Pancreas (tissue), 10 donors: ENCODE measurements around the gene MMS19. TPM values are rescaled to one million over a fixed set of nuclear protein-coding genes. Genes with fewer than 3 reads are reported as not detected.

ENCODE experiments used
- ATAC-seq, 4 donors: fragments of 200-7000 bp; cut with Tn5 transposase; one replicate each; pipeline versions ENCODE4 v1.8.0 to v1.9.1; 2020; ENCODE audit warnings: mild to moderate bottlenecking in 4 of 4, moderate library complexity in 4 of 4
- DNase-seq, 6 donors: peaks; one replicate each; pipeline ENCODE4 v3.0.0-alpha.2; 2020
- FAIRE-seq: peaks from 2 replicates; lab custom pipeline; 2012; peaks lifted over from hg19 to GRCh38; lab: Jason Lieb, UNC
- H3K27ac ChIP-seq, 4 donors: fragments of 200-600 bp; sonication (generic); 1 replicate in 3 of 4; 2 replicates in 1 of 4; pipeline versions ENCODE4 v1.5.0 to v1.8.0; 2020
- H3K27me3 ChIP-seq, 4 donors: fragments of 200-600 bp; one replicate each; pipeline ENCODE4 v1.8.0; 2021
- H3K36me3 ChIP-seq, 3 donors: fragments of 200-600 bp; sonication (generic) in 1 of 3; one replicate each; pipeline versions ENCODE4 v1.5.0 to v1.8.0; 2020 to 2021
- H3K4me1 ChIP-seq, 3 donors: fragments of 200-600 bp; one replicate each; pipeline ENCODE4 v1.8.0; 2021
- H3K4me3 ChIP-seq, 4 donors: fragments of 200-600 bp; sonication (generic) in 2 of 4; one replicate each; pipeline versions ENCODE4 v1.5.0 to v1.8.0; 2020 to 2021
- H3K9me3 ChIP-seq, 4 donors: fragments of 200-600 bp; one replicate each; pipeline ENCODE4 v1.8.0; 2021
- CTCF ChIP-seq, 4 donors: fragments of 200-600 bp; sonication (generic) in 3 of 4; IDR thresholded peaks; one replicate each; pipeline versions ENCODE4 v1.5.0 to v1.8.0; 2021; ENCODE audit warnings: antibody characterized with exemption in 4 of 4
- WGBS, 2 donors: extraction: QIAGEN DNeasy Blood & Tissue Kit; methylation state at CpG; one replicate each; pipeline ENCODE4 v1.1.7; 2013; 5-methylcytosine and 5-hydroxymethylcytosine counted together
- intact Hi-C, 3 donors: fragments of 100-400 bp; cut with DNase I; formaldehyde crosslinking; loops; one replicate each; pipeline versions ENCODE4 v1.11.1 to v1.14.2; 2022
- polyA plus RNA-seq, 2 donors: library from polyadenylated mRNA; stranded (reverse); fragments of 200-250 nt; gene quantifications; one replicate each; pipeline ENCODE4 v1.2.3, GENCODE V29; 2013
- total RNA-seq, 6 donors: library from RNA; stranded (reverse); fragmentation: NEBNext Ultra II Directional in 4 of 6; extraction: Animal tissue kit (Norgen Biotek cat#: 25700) in 4 of 6; gene quantifications; one replicate each; pipeline versions ENCODE4 v1.2.1 to v1.2.4, GENCODE V29; 2021 to 2023
- donor health status: healthy with polysubstance abuse.
- donor health status: DM: no; HTN: no; CAD: no; lungs with moderate emphysema.
- donor health status: DM: no; HTN: no; CAD: no.
- donor health status: control.
- donor health status: control.
- donor health status: Bipolar disorder and iron deficiency.
- donor health status: DM: yes; HTN: yes; CAD: no.
- donor health status: DM: no; HTN: no; CAD: no.
- donor health status: DM: no; HTN: no; CAD: no.
- donor health status: DM: yes; HTN: yes; CAD: no.

The MMS19 gene
- total and polyA plus RNA-seq, 8 donors, result 18.0 to 65.7 (median 24.6) TPM

GRCh38 chr10:97494151-97494550 is 4.1 kb downstream of the MMS19 start:
- 47 to 58% methylated on average over 2 of the region's 2 CpGs for WGBS, 2 donors
- Histone ChIP-seq H3K36me3 (no peaks in the 10 kb centered on the region), H3K4me3 (no peak overlapping the region), H3K27ac (no peak overlapping the region), H3K27me3 (no peaks in the 10 kb centered on the region), H3K4me1 (peaks cover 4 to 28% (median 19%) of the 10 kb centered on the region in 3 donors), H3K9me3 (no peaks in the 10 kb centered on the region)
- no peak for ATAC-seq
- no peak for DNase-seq
- no peak for TF ChIP-seq CTCF (IDR thresholded peaks at IDR 0.05)
- intact Hi-C loops, result no loop called here
- no peak for FAIRE-seq

- DNase-seq (no peak), ATAC-seq (peak in 3 of 4 donors; percentile 22 to 40 (median 26)), FAIRE-seq (no peak)
- H3K4me1 ChIP-seq, result peaks cover 0 to 15% (median 2%) of the 10 kb centered on the region in 3 donors
- no peak overlapping the region for H3K27ac ChIP-seq
- no peaks in the 10 kb centered on the region for H3K27me3 ChIP-seq
- TF ChIP-seq CTCF (IDR thresholded peaks at IDR 0.05), result no peak
- intact Hi-C loops, result no loop called here
- 50 to 64% methylated on average over 2 of the region's 2 CpGs for WGBS, 2 donors
- H3K36me3 ChIP-seq, result no peaks in the 10 kb centered on the region
- no peaks in the 10 kb centered on the region for H3K9me3 ChIP-seq
- H3K4me3 ChIP-seq, result no peak overlapping the region
Measured at GRCh38 chr10:97490592-97490991, 7.6 kb downstream of the MMS19 start.

- H3K9me3 ChIP-seq, result no peaks in the 10 kb centered on the region
- TF ChIP-seq CTCF (IDR thresholded peaks at IDR 0.05), result no peak
- intact Hi-C loops, result no loop called here
- H3K4me1 ChIP-seq, result peaks cover 0 to 2% (median 0%) of the 10 kb centered on the region in 3 donors
- DNase-seq (no peak), FAIRE-seq (no peak), ATAC-seq (no peak)
- 65 to 73% methylated on average over 4 of the region's 4 CpGs for WGBS, 2 donors
- H3K27me3 ChIP-seq, result no peaks in the 10 kb centered on the region
- no peaks in the 10 kb centered on the region for H3K36me3 ChIP-seq
- no peak overlapping the region for H3K27ac ChIP-seq
- H3K4me3 ChIP-seq, result no peak overlapping the region
Measured at GRCh38 chr10:97485647-97486281, 12.5 kb downstream of the MMS19 start.

GRCh38 chr10:97483921-97484320 is 14.3 kb downstream of the MMS19 start:
- Histone ChIP-seq H3K9me3 (no peaks in the 10 kb centered on the region), H3K27ac (no peak overlapping the region), H3K4me1 (no peaks in the 10 kb centered on the region), H3K4me3 (no peak overlapping the region), H3K27me3 (no peaks in the 10 kb centered on the region), H3K36me3 (peaks cover 0 to 3% (median 0%) of the 10 kb centered on the region in 3 donors)
- intact Hi-C loops, result no loop called here
- no peak for TF ChIP-seq CTCF (IDR thresholded peaks at IDR 0.05)
- ATAC-seq, result no peak
- 97 to 100% methylated on average over 1 of the region's 1 CpG for WGBS, 2 donors
- FAIRE-seq, result no peak
- no peak for DNase-seq

GRCh38 chr10:97483506-97483905 is 14.7 kb downstream of the MMS19 start:
- ATAC-seq (no peak), DNase-seq (no peak), FAIRE-seq (no peak)
- Histone ChIP-seq H3K36me3 (peaks cover 0 to 3% (median 0%) of the 10 kb centered on the region in 3 donors), H3K4me3 (no peak overlapping the region), H3K27ac (no peak overlapping the region), H3K9me3 (no peaks in the 10 kb centered on the region), H3K4me1 (no peaks in the 10 kb centered on the region), H3K27me3 (no peaks in the 10 kb centered on the region)
- no peak for TF ChIP-seq CTCF (IDR thresholded peaks at IDR 0.05)
- intact Hi-C loops, result no loop called here
- WGBS, 2 donors, result 63 to 80% methylated on average over 3 of the region's 3 CpGs
